Heart right ventricle (tissue), 16 donors: Measurements from ENCODE around the gene SLC25A18. TPM values are rescaled to one million over a fixed set of nuclear protein-coding genes. Genes with fewer than 3 reads are reported as not detected.

ENCODE experiments used
- ATAC-seq, 8 donors: fragments of 200-7000 bp; cut with Tn5 transposase; one replicate each; pipeline ENCODE4 v1.9.1; 2020; ENCODE audit warnings: mild to moderate bottlenecking in 8 of 8, moderate library complexity in 8 of 8, moderate number of reproducible peaks in 1 of 8
- DNase-seq, 2 donors: peaks; one replicate each; pipeline ENCODE4 v3.0.0-alpha.2; 2020
- H3K27ac ChIP-seq, 10 donors: fragments of 200-600 bp; sonication (generic) in 2 of 10; one replicate each; pipeline versions ENCODE4 v1.5.0 to v1.8.0; 2020 to 2022; ENCODE audit warnings: mild to moderate bottlenecking in 3 of 10
- H3K27me3 ChIP-seq, 7 donors: fragments of 200-600 bp; one replicate each; pipeline ENCODE4 v1.8.0; 2021 to 2022; ENCODE audit warnings: mild to moderate bottlenecking in 2 of 7
- H3K36me3 ChIP-seq, 9 donors: fragments of 200-600 bp; sonication (generic) in 1 of 9; one replicate each; pipeline versions ENCODE4 v1.5.0 to v1.8.0; 2020 to 2022; ENCODE audit warnings: mild to moderate bottlenecking in 2 of 9
- H3K4me1 ChIP-seq, 9 donors: fragments of 200-600 bp; sonication (generic) in 1 of 9; one replicate each; pipeline versions ENCODE4 v1.5.0 to v1.8.0; 2020 to 2022; ENCODE audit warnings: mild to moderate bottlenecking in 4 of 9
- H3K4me3 ChIP-seq, 10 donors: fragments of 200-600 bp; sonication (generic) in 2 of 10; one replicate each; pipeline versions ENCODE4 v1.5.0 to v1.8.0; 2020 to 2022; ENCODE audit warnings: mild to moderate bottlenecking in 7 of 10, moderate library complexity in 2 of 10
- H3K9me3 ChIP-seq, 11 donors: fragments of 200-600 bp in 10 of 11; sonication (generic) in 2 of 11; one replicate each; pipeline versions ENCODE4 v1.5.0 to v1.8.0; 2013 to 2022; ENCODE audit warnings: mild to moderate bottlenecking in 2 of 11, control low read depth in 1 of 11, moderate library complexity in 1 of 11
- WGBS, 2 donors: extraction: QIAGEN DNeasy Blood & Tissue Kit; methylation state at CpG; one replicate each; pipeline ENCODE4 v1.1.7; 2013; ENCODE audit warnings: inconsistent platforms in 1 of 2; 5-methylcytosine and 5-hydroxymethylcytosine counted together
- intact Hi-C, 10 donors: fragments of 100-400 bp; cut with DNase I; formaldehyde crosslinking; loops; one replicate each; pipeline versions ENCODE4 v1.11.1 to v1.14.2; 2022
- polyA plus RNA-seq, 2 donors: library from polyadenylated mRNA; stranded (reverse); fragments of 200-250 nt; gene quantifications; one replicate each; pipeline ENCODE4 v1.2.3, GENCODE V29; 2013
- total RNA-seq, 10 donors: library from RNA; stranded (reverse); fragmentation: NEBNext Ultra II Directional in 3 of 10; extraction: Animal tissue kit (Norgen Biotek cat#: 25700) in 3 of 10; gene quantifications; one replicate each; pipeline versions ENCODE4 v1.2.1 to v1.2.4, GENCODE V29; 2021 to 2023
- TF ChIP-seq, protein P1 (sequence below), 9 donors: fragments of 200-600 bp; sonication (generic) in 2 of 9; IDR thresholded peaks; one replicate each; pipeline versions ENCODE4 v1.5.0 to v1.8.0; 2021 to 2022; ENCODE audit warnings: antibody characterized with exemption in 9 of 9, mild to moderate bottlenecking in 5 of 9, moderate library complexity in 1 of 9
- donor health status: Arrhythmogenic right ventricular cardiomyopathy.
- donor health status: ischemic (EF 13 %, LVEDD 7.1; RV severe dilation, severe dysfunction).
- donor health status: healthy with polysubstance abuse.
- donor health status: DM: no; HTN: yes; CAD: no.
- donor health status: DM: no; HTN: no; CAD: no.
- donor health status: ischemic (EF 25% LVEDD 6.9; RV normal size, moderate dysfunction).
- donor health status: ischemic (EF 25% LVEDD 5.7; RV mildly dilated, moderate dysfunction).
- donor health status: healthy.
- donor health status: DM: yes; HTN: yes; CAD: no.
- donor health status: Ischemic cardiomyopathy.
- donor health status: ischemic (EF 35%, LVEDD 5.7; RV mildly dilated, moderate dysfunction).
- donor health status: nonischemic (EF 11% LVEDD 7.7; RV severe dilation, severe dysfunction).
- donor health status: DM: yes; HTN: yes; CAD: no.
- donor health status: PGD.
- donor health status: ischemic (EF 29% LVEDD 5.4; RV normal size, mild dysfunction).
- donor health status: nonischemic (EF 23%, LVEDD 6.1; RV moderate dilation, normal function).

The SLC25A18 gene
- total and polyA plus RNA-seq, 12 donors = 0.65 to 13.6 (median 1.1) TPM

DNA sequence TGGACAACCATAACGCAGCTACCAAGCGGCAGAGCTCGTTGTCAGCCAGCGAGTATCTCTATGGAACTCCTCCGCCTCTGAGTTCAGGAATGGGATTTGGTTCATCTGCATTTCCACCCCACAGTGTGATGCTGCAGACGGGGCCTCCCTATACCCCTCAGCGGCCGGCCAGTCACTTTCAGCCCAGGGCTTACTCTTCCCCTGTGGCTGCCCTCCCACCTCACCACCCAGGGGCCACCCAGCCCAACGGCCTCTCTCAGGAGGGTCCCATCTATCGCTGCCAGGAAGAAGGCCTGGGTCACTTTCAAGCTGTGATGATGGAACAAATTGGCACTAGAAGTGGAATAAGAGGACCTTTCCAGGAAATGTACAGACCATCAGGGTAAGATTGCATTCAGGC, 14.1 kb upstream of the SLC25A18 start:
- no peak for DNase-seq
- no peaks in the 10 kb centered on the region for H3K9me3 ChIP-seq
- peak in 1 of 8 donors; percentile 43 for ATAC-seq
- TF ChIP-seq, protein P1, sequence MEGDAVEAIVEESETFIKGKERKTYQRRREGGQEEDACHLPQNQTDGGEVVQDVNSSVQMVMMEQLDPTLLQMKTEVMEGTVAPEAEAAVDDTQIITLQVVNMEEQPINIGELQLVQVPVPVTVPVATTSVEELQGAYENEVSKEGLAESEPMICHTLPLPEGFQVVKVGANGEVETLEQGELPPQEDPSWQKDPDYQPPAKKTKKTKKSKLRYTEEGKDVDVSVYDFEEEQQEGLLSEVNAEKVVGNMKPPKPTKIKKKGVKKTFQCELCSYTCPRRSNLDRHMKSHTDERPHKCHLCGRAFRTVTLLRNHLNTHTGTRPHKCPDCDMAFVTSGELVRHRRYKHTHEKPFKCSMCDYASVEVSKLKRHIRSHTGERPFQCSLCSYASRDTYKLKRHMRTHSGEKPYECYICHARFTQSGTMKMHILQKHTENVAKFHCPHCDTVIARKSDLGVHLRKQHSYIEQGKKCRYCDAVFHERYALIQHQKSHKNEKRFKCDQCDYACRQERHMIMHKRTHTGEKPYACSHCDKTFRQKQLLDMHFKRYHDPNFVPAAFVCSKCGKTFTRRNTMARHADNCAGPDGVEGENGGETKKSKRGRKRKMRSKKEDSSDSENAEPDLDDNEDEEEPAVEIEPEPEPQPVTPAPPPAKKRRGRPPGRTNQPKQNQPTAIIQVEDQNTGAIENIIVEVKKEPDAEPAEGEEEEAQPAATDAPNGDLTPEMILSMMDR (IDR thresholded peaks at IDR 0.05) = no peak
- H3K27me3 ChIP-seq = no peaks in the 10 kb centered on the region
- H3K4me1 ChIP-seq = no peaks in the 10 kb centered on the region
- peaks cover 0 to 54% (median 0%) of the 10 kb centered on the region in 9 donors for H3K36me3 ChIP-seq
- no peak overlapping the region for H3K27ac ChIP-seq
- 86 to 93% methylated on average over 10 of the region's 10 CpGs for WGBS, 2 donors
- intact Hi-C loops = no loop called here
- H3K4me3 ChIP-seq = no peak overlapping the region

- ATAC-seq = no peak
- Histone ChIP-seq H3K27ac (no peak overlapping the region), H3K9me3 (no peaks in the 10 kb centered on the region), H3K4me3 (no peak overlapping the region), H3K27me3 (no peaks in the 10 kb centered on the region), H3K36me3 (peaks cover 0 to 56% (median 0%) of the 10 kb centered on the region in 9 donors), H3K4me1 (no peaks in the 10 kb centered on the region)
- DNase-seq = no peak
- TF ChIP-seq, protein P1 (IDR thresholded peaks at IDR 0.05) = no peak
- intact Hi-C loops = loop anchor here in 4 of 10 donors (10.0 kb wide), 4 partner anchors 165 to 525 kb away; partner anchors contain the start of gene PEX26 (in 1 of the 4)
- WGBS, 2 donors = 85 to 90% methylated on average over 5 of the region's 5 CpGs
Measured at GRCh38 chr22:17549655-17550054, 13.6 kb upstream of the SLC25A18 start.

DNA sequence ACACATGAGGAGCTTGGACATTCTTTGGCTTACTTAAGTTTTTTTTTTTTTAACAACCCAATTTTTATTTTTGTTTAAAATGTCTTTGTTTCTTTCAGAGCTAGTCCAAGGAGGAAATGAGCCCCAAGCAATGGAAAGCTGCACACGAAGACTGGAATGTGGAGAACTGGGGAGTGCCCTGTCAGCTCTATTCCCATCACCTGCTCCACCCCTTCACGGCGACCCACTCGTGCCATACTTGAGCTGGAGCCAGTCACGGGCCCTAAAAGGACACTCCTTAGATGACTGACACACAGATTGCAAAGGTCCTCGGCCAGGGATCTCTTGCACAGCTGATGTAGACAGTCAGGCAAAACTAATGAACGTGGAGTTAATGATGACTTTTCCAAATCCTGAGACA, 10.6 kb upstream of the SLC25A18 start:
- H3K27me3 ChIP-seq = no peaks in the 10 kb centered on the region
- H3K36me3 ChIP-seq = peaks cover 0 to 60% (median 0%) of the 10 kb centered on the region in 9 donors
- H3K4me3 ChIP-seq = no peak overlapping the region
- intact Hi-C loops = loop anchor here in 4 of 10 donors (10.0 kb wide), 4 partner anchors 162 to 522 kb away; partner anchors contain the start of gene PEX26 (in 1 of the 4)
- H3K27ac ChIP-seq = peak overlapping the region in 1 of 10 donors; percentile 12
- ATAC-seq (peak in 7 of 8 donors; percentile 38 to 81 (median 58)), DNase-seq (peak in 1 of 2 donors; percentile 39)
- no peaks in the 10 kb centered on the region for H3K9me3 ChIP-seq
- WGBS, 2 donors = 33 to 60% methylated on average over 7 of the region's 7 CpGs
- TF ChIP-seq, protein P1 (IDR thresholded peaks at IDR 0.05) = no peak
- H3K4me1 ChIP-seq = no peaks in the 10 kb centered on the region

DNA sequence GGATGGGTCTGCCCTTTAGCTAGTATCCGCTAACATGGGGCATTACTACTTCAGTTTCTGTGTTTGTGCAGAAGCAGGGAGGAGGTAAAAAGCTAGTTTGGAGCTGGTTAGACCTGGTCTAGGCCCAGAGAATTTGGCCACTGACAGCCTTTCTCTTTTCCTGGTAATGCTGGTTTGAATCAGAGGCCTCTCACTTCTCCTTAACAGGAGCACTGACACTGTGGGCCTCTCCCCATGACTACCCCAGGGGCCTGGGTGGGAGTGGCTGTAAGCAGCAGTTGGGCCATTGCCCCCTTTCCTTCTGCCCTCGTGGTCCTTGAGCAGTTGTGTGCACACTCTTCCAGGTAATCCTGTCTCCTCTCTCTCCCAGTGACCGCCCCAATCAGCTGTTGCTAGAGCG, 8.5 kb upstream of the SLC25A18 start:
- intact Hi-C loops = loop anchor here in 4 of 10 donors (5.0 to 10.0 kb wide), 5 partner anchors 160 to 520 kb away; partner anchors contain the start of gene PEX26 (in 1 of the 4)
- no peaks in the 10 kb centered on the region for H3K9me3 ChIP-seq
- no peaks in the 10 kb centered on the region for H3K27me3 ChIP-seq
- no peaks in the 10 kb centered on the region for H3K4me1 ChIP-seq
- DNase-seq (no peak), ATAC-seq (no peak)
- peaks cover 0 to 40% (median 0%) of the 10 kb centered on the region in 9 donors for H3K36me3 ChIP-seq
- H3K27ac ChIP-seq = no peak overlapping the region
- WGBS, 2 donors = 84 to 89% methylated on average over 4 of the region's 4 CpGs
- TF ChIP-seq, protein P1 (IDR thresholded peaks at IDR 0.05) = no peak
- no peak overlapping the region for H3K4me3 ChIP-seq
